Skeletal muscle tissue (tissue), 4 donors: ENCODE measurements around the gene DTD1. TPM values are rescaled to one million over a fixed set of nuclear protein-coding genes. Genes with fewer than 3 reads are reported as not detected.

ENCODE experiments used
- H3K27ac ChIP-seq: one replicate; pipeline ENCODE4 v1.7.0; 2013; ENCODE audit warnings: mild to moderate bottlenecking, low read depth, low read length, inconsistent platforms
- H3K27me3 ChIP-seq, 3 donors: one replicate each; pipeline ENCODE4 v1.7.0; 2013; ENCODE audit warnings: low read length in 3 of 3; ENCODE audit not compliant: control insufficient read depth in 3 of 3, insufficient read depth in 3 of 3
- H3K36me3 ChIP-seq, 3 donors: one replicate each; pipeline ENCODE4 v1.7.0; 2013; ENCODE audit warnings: low read length in 3 of 3; ENCODE audit not compliant: control insufficient read depth in 3 of 3, insufficient read depth in 3 of 3
- H3K4me1 ChIP-seq, 3 donors: one replicate each; pipeline ENCODE4 v1.7.0; 2013; ENCODE audit warnings: low read length in 3 of 3, mild to moderate bottlenecking in 3 of 3; ENCODE audit not compliant: control insufficient read depth in 3 of 3, insufficient read depth in 3 of 3
- H3K4me3 ChIP-seq, 3 donors: one replicate each; pipeline ENCODE4 v1.7.0; 2013; ENCODE audit warnings: low read length in 3 of 3
- H3K9ac ChIP-seq, 3 donors: one replicate each; pipeline ENCODE4 v1.7.0; 2013; ENCODE audit warnings: low read length in 3 of 3, mild to moderate bottlenecking in 3 of 3, moderate library complexity in 2 of 3, low read depth in 1 of 3
- H3K9me3 ChIP-seq, 3 donors: one replicate each; pipeline ENCODE4 v1.7.0; 2013; ENCODE audit warnings: low read length in 3 of 3; ENCODE audit not compliant: control insufficient read depth in 3 of 3
- total RNA-seq: library from RNA; depleted of rRNA; stranded (reverse); fragments of >200 nt; gene quantifications from one replicate; pipeline ENCODE4 v1.2.3, GENCODE V29; 2014
- donor health status: Osteomylitis.

The DTD1 gene
- total RNA-seq, 1 donor from 2014 or later = 21.4 TPM

- Histone ChIP-seq H3K36me3 (no peaks in the 10 kb centered on the region), H3K4me1 (peaks cover 0 to 24% (median 16%) of the 10 kb centered on the region in 3 donors), H3K27ac (no peak overlapping the region), H3K9me3 (no peaks in the 10 kb centered on the region), H3K9ac (no peak overlapping the region), H3K4me3 (no peak overlapping the region), H3K27me3 (no peaks in the 10 kb centered on the region)
Observed at GRCh38 chr20:18650224-18650623, 62.4 kb downstream of the DTD1 start.

GRCh38 chr20:18653736-18654447 is 66.0 kb downstream of the DTD1 start:
- no peak overlapping the region for H3K9ac ChIP-seq
- H3K9me3 ChIP-seq = no peaks in the 10 kb centered on the region

GRCh38 chr20:18654448-18654773 is 66.6 kb downstream of the DTD1 start:
- Histone ChIP-seq H3K9me3 (no peaks in the 10 kb centered on the region), H3K36me3 (peaks cover 0 to 4% (median 4%) of the 10 kb centered on the region in 3 donors), H3K9ac (no peak overlapping the region), H3K4me3 (no peak overlapping the region), H3K27ac (no peak overlapping the region), H3K4me1 (peaks cover 0 to 11% (median 6%) of the 10 kb centered on the region in 3 donors), H3K27me3 (no peaks in the 10 kb centered on the region)

More at GRCh38 chr20:18653736-18654447, 66.0 kb downstream of the DTD1 start:
- Histone ChIP-seq H3K4me1 (peaks cover 0 to 11% (median 6%) of the 10 kb centered on the region in 3 donors), H3K27me3 (no peaks in the 10 kb centered on the region), H3K27ac (no peak overlapping the region), H3K4me3 (no peak overlapping the region), H3K36me3 (peaks cover 0 to 4% (median 4%) of the 10 kb centered on the region in 3 donors)

GRCh38 chr20:18657575-18657974 is 69.7 kb downstream of the DTD1 start:
- no peak overlapping the region for H3K27ac ChIP-seq
- H3K9ac ChIP-seq = no peak overlapping the region
- peaks cover 0 to 2% (median 0%) of the 10 kb centered on the region in 3 donors for H3K4me1 ChIP-seq
- H3K9me3 ChIP-seq = no peaks in the 10 kb centered on the region
- H3K36me3 ChIP-seq = peaks cover 0 to 4% (median 4%) of the 10 kb centered on the region in 3 donors
- no peak overlapping the region for H3K4me3 ChIP-seq
- no peaks in the 10 kb centered on the region for H3K27me3 ChIP-seq

- H3K27ac ChIP-seq = no peak overlapping the region
- H3K4me1 ChIP-seq = no peaks in the 10 kb centered on the region
- no peaks in the 10 kb centered on the region for H3K9me3 ChIP-seq
- H3K9ac ChIP-seq = no peak overlapping the region
- no peak overlapping the region for H3K4me3 ChIP-seq
- H3K36me3 ChIP-seq = no peaks in the 10 kb centered on the region
- no peaks in the 10 kb centered on the region for H3K27me3 ChIP-seq
Observed at GRCh38 chr20:18662279-18663040, 74.6 kb downstream of the DTD1 start.

- H3K27ac ChIP-seq = no peak overlapping the region
- H3K27me3 ChIP-seq = no peaks in the 10 kb centered on the region
Observed at GRCh38 chr20:18663932-18664331, 76.1 kb downstream of the DTD1 start.

GRCh38 chr20:18665135-18665534 is 77.3 kb downstream of the DTD1 start:
- Histone ChIP-seq H3K4me1 (no peaks in the 10 kb centered on the region), H3K27ac (no peak overlapping the region), H3K9ac (no peak overlapping the region), H3K4me3 (no peak overlapping the region), H3K27me3 (no peaks in the 10 kb centered on the region), H3K36me3 (no peaks in the 10 kb centered on the region), H3K9me3 (no peaks in the 10 kb centered on the region)

More at GRCh38 chr20:18663932-18664331, 76.1 kb downstream of the DTD1 start:
- no peaks in the 10 kb centered on the region for H3K4me1 ChIP-seq
- no peaks in the 10 kb centered on the region for H3K9me3 ChIP-seq
- no peak overlapping the region for H3K9ac ChIP-seq
- no peaks in the 10 kb centered on the region for H3K36me3 ChIP-seq
- no peak overlapping the region for H3K4me3 ChIP-seq

- no peaks in the 10 kb centered on the region for H3K4me1 ChIP-seq
- no peaks in the 10 kb centered on the region for H3K9me3 ChIP-seq
- H3K4me3 ChIP-seq = no peak overlapping the region
- H3K36me3 ChIP-seq = no peaks in the 10 kb centered on the region
- H3K27ac ChIP-seq = no peak overlapping the region
- H3K27me3 ChIP-seq = no peaks in the 10 kb centered on the region
- no peak overlapping the region for H3K9ac ChIP-seq
Observed at GRCh38 chr20:18666803-18667415, 79.1 kb downstream of the DTD1 start.

- no peak overlapping the region for H3K27ac ChIP-seq
- H3K27me3 ChIP-seq = no peaks in the 10 kb centered on the region
Observed at GRCh38 chr20:18669241-18670019, 81.6 kb downstream of the DTD1 start.

More at GRCh38 chr20:18669241-18670019, 81.6 kb downstream of the DTD1 start:
- no peaks in the 10 kb centered on the region for H3K36me3 ChIP-seq
- H3K9ac ChIP-seq = no peak overlapping the region
- no peak overlapping the region for H3K4me3 ChIP-seq
- H3K9me3 ChIP-seq = no peaks in the 10 kb centered on the region
- no peaks in the 10 kb centered on the region for H3K4me1 ChIP-seq
